Endodermal cell (in vitro differentiated cells): ENCODE measurements around the gene PELI3. TPM values are rescaled to one million over a fixed set of nuclear protein-coding genes. Genes with fewer than 3 reads are reported as not detected.

Source experiments
- DNase-seq: peaks from one replicate; pipeline ENCODE4 v3.0.0-alpha.2; 2017
- H3K27ac ChIP-seq: 2 replicates; pipeline ENCODE4 v1.5.1; 2013; ENCODE audit warnings: mild to moderate bottlenecking, low read depth, low read length, moderate library complexity
- H3K27me3 ChIP-seq: 2 replicates; pipeline ENCODE4 v1.6.1; 2013; ENCODE audit warnings: mild to moderate bottlenecking, low read length, moderate library complexity; ENCODE audit not compliant: insufficient read depth, control insufficient read depth, poor library complexity, severe bottlenecking
- H3K36me3 ChIP-seq: 2 replicates; pipeline ENCODE4 v1.7.0; 2013; ENCODE audit warnings: mild to moderate bottlenecking, low read length, moderate library complexity; ENCODE audit not compliant: control insufficient read depth, insufficient read depth
- H3K4me1 ChIP-seq: one replicate; pipeline ENCODE4 v1.7.0; 2013; ENCODE audit warnings: low read length; ENCODE audit not compliant: control insufficient read depth, insufficient read depth
- H3K4me3 ChIP-seq: 2 replicates; pipeline ENCODE4 v1.5.1; 2013; ENCODE audit warnings: mild to moderate bottlenecking, low read length, moderate library complexity
- H3K9ac ChIP-seq: 2 replicates; pipeline ENCODE4 v1.6.1; 2013; ENCODE audit warnings: mild to moderate bottlenecking, low read length, moderate library complexity; ENCODE audit not compliant: poor library complexity, severe bottlenecking; ENCODE audit errors: extremely low read depth
- H3K9me3 ChIP-seq: 2 replicates; pipeline ENCODE4 v1.6.1; 2013; ENCODE audit warnings: mild to moderate bottlenecking, low read length, moderate library complexity; ENCODE audit not compliant: control insufficient read depth
- H3K27ac Mint-ChIP-seq: 2 replicates; pipeline ENCODE4 v1.8.0; 2020; ENCODE audit warnings: mixed read lengths
- H3K27me3 Mint-ChIP-seq: 2 replicates; pipeline ENCODE4 v1.8.0; 2021; ENCODE audit warnings: mild to moderate bottlenecking, mixed read lengths; ENCODE audit not compliant: insufficient read depth
- H3K36me3 Mint-ChIP-seq: 2 replicates; pipeline ENCODE4 v1.8.0; 2020; ENCODE audit warnings: low read depth, mixed read lengths
- H3K4me1 Mint-ChIP-seq: 2 replicates; pipeline ENCODE4 v1.8.0; 2020; ENCODE audit warnings: mixed read lengths
- H3K4me3 Mint-ChIP-seq: 2 replicates; pipeline ENCODE4 v1.8.0; 2020; ENCODE audit warnings: mild to moderate bottlenecking, moderate library complexity, mixed read lengths
- H3K9me3 Mint-ChIP-seq: 2 replicates; pipeline ENCODE4 v1.8.0; 2020; ENCODE audit warnings: mild to moderate bottlenecking, mixed read lengths
- CTCF ChIP-seq: fragments of 200-600 bp; sonication (generic); conservative IDR thresholded peaks from 2 replicates; pipeline ENCODE4 v1.5.0; 2021; ENCODE audit warnings: antibody characterized with exemption, mild to moderate bottlenecking
- WGBS, 2 experiments: methylation state at CpG; one replicate each; pipeline versions ENCODE4 v1.1.5 to v1.1.7; 2013; ENCODE audit warnings: missing lambda C conversion rate in 2 of 2, mixed read lengths in 1 of 2; ENCODE audit not compliant: insufficient coverage in 1 of 2, insufficient read length in 1 of 2; 5-methylcytosine and 5-hydroxymethylcytosine counted together
- total RNA-seq, 2 donors: library from RNA; stranded (reverse); fragmentation: NEBNext Ultra II Directional in 1 of 2; extraction: Animal tissue kit (Norgen Biotek cat#: 25700) in 1 of 2; gene quantifications; 2 replicates in 1 of 2; 3 replicates in 1 of 2; pipeline ENCODE4 v1.2.1, GENCODE V29; 2021

Gene PELI3
- total RNA-seq, 2 donors from 2014 or later = 9.0 to 12.4 TPM

- H3K4me1 Mint-ChIP-seq = peaks cover 4% of the 10 kb centered on the region
- no peak overlapping the region for H3K4me3 ChIP-seq
- TF ChIP-seq CTCF = no peak
- H3K9me3 Mint-ChIP-seq = no peaks in the 10 kb centered on the region
- no peak overlapping the region for H3K27ac Mint-ChIP-seq
- peaks cover 10% of the 10 kb centered on the region for H3K36me3 Mint-ChIP-seq
- peaks cover 8% of the 10 kb centered on the region for H3K4me1 ChIP-seq
- H3K27me3 Mint-ChIP-seq = no peaks in the 10 kb centered on the region
- H3K27me3 ChIP-seq = no peaks in the 10 kb centered on the region
- H3K9ac ChIP-seq = no peak overlapping the region
- peak; percentile 58 for DNase-seq
- H3K4me3 Mint-ChIP-seq = no peak overlapping the region
- WGBS, 2 experiments = 84 to 85% methylated on average over 8 to 9 of the region's 9 CpGs
- no peak overlapping the region for H3K27ac ChIP-seq
- no peaks in the 10 kb centered on the region for H3K9me3 ChIP-seq
- H3K36me3 ChIP-seq = peaks cover under 1% of the 10 kb centered on the region
These were observed 10.1 kb downstream of the PELI3 start for GRCh38 chr11:66476841-66477251.

GRCh38 chr11:66477263-66478201, 10.8 kb downstream of the PELI3 start:
- H3K9ac ChIP-seq = no peak overlapping the region
- TF ChIP-seq CTCF = no peak
- H3K9me3 ChIP-seq = no peaks in the 10 kb centered on the region
- peaks cover 13% of the 10 kb centered on the region for H3K36me3 Mint-ChIP-seq
- no peaks in the 10 kb centered on the region for H3K27me3 ChIP-seq
- H3K4me1 Mint-ChIP-seq = peaks cover 4% of the 10 kb centered on the region
- H3K36me3 ChIP-seq = peaks cover 8% of the 10 kb centered on the region
- no peak overlapping the region for H3K4me3 Mint-ChIP-seq
- DNase-seq = peak; percentile 59
- H3K9me3 Mint-ChIP-seq = no peaks in the 10 kb centered on the region
- no peak overlapping the region for H3K27ac Mint-ChIP-seq
- peaks cover 8% of the 10 kb centered on the region for H3K4me1 ChIP-seq
- WGBS, 2 experiments = 94 to 98% methylated on average over 5 to 11 of the region's 11 CpGs
- no peak overlapping the region for H3K4me3 ChIP-seq
- no peak overlapping the region for H3K27ac ChIP-seq
- no peaks in the 10 kb centered on the region for H3K27me3 Mint-ChIP-seq

- Mint-ChIP-seq H3K4me3 (peak overlapping the region; percentile 89), H3K4me1 (peaks cover 4% of the 10 kb centered on the region), H3K9me3 (no peaks in the 10 kb centered on the region), H3K36me3 (peaks cover 15% of the 10 kb centered on the region), H3K27ac (peak overlapping the region; percentile 96), H3K27me3 (no peaks in the 10 kb centered on the region)
- Histone ChIP-seq H3K27ac (no peak overlapping the region), H3K4me1 (peaks cover 6% of the 10 kb centered on the region), H3K4me3 (peak overlapping the region; percentile 88), H3K27me3 (no peaks in the 10 kb centered on the region), H3K9ac (peak overlapping the region; percentile 88), H3K9me3 (no peaks in the 10 kb centered on the region), H3K36me3 (peaks cover 20% of the 10 kb centered on the region)
- TF ChIP-seq CTCF = peak; percentile 93
- DNase-seq = peak; percentile 77
- WGBS, 2 experiments = 67 to 76% methylated on average over 6 to 7 of the region's 8 CpGs
These were observed 12.2 kb downstream of the PELI3 start for GRCh38 chr11:66478729-66479393.
